CD4-positive, alpha-beta T cell treated with Interleukin-4 for 1 hour (primary cell): Measurements from ENCODE around the gene MEP1A.
"Not testable (repeated sequence)": the region's sequence is repeated elsewhere in the genome, so short reads cannot be mapped to it uniquely, and the experiment has no call there.

Experiments
- DNase-seq, 2 donors: peaks; one replicate each; pipeline ENCODE4 v3.0.0-alpha.2; 2020 to 2022

The MEP1A gene, protein sequence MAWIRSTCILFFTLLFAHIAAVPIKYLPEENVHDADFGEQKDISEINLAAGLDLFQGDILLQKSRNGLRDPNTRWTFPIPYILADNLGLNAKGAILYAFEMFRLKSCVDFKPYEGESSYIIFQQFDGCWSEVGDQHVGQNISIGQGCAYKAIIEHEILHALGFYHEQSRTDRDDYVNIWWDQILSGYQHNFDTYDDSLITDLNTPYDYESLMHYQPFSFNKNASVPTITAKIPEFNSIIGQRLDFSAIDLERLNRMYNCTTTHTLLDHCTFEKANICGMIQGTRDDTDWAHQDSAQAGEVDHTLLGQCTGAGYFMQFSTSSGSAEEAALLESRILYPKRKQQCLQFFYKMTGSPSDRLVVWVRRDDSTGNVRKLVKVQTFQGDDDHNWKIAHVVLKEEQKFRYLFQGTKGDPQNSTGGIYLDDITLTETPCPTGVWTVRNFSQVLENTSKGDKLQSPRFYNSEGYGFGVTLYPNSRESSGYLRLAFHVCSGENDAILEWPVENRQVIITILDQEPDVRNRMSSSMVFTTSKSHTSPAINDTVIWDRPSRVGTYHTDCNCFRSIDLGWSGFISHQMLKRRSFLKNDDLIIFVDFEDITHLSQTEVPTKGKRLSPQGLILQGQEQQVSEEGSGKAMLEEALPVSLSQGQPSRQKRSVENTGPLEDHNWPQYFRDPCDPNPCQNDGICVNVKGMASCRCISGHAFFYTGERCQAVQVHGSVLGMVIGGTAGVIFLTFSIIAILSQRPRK

DNA sequence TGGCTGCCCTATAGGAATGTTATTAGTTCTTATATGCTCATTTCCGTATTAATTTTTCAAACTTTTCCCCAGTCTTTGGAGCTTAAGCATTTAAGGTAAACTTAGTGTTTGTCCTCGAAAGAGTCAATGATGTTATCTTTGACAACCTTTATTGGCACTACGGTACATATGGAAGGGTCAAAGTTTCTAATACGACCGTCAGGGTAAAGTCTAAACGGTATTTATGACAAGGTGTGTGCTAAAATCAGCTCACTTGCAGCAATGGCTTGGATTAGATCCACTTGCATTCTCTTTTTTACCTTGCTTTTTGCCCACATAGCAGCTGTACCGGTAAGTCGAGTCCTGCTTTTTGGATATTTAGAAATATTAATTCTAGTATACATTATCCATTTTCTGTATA, at the start of gene MEP1A:
TSS of gene MEP1A (plus strand) at position 252 of the 400 bp plus-strand sequence. CDS start at position 262, 10 bp downstream.
- no peak for DNase-seq

DNA sequence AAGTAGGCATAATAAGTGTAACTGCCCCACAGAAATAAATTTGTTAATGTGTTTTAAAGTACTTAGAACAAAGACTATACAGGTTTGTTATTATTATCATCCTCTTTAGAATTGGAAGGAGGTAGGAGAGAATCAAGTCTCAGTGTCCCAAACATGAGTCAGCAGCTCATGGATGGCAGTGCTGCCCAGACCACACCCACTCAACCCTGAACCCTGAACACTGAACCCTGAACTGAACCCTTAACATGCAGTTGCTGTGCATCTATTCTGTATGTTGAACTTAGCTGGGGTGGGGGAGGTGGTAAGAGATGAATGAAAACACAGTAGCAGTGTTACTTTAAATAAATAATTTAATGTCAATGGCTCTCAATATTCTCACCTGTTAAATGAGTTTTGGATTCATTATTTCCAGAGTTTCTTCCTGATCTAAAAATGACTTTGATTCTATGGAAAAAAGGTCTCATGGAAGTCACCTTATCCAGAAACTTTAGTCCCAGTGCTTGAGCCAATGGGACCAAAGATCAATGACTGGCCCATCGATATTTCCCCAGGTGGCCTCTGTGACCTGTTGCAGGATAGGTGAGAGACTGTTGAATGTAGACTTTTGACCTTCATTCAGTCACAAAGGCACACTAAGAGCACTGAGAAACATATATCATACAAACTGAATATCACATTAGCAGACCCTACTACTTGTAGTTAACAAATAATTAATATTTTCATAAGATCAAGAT, 49.6 kb upstream of the MEP1A start:
- DNase-seq = no peak

DNA sequence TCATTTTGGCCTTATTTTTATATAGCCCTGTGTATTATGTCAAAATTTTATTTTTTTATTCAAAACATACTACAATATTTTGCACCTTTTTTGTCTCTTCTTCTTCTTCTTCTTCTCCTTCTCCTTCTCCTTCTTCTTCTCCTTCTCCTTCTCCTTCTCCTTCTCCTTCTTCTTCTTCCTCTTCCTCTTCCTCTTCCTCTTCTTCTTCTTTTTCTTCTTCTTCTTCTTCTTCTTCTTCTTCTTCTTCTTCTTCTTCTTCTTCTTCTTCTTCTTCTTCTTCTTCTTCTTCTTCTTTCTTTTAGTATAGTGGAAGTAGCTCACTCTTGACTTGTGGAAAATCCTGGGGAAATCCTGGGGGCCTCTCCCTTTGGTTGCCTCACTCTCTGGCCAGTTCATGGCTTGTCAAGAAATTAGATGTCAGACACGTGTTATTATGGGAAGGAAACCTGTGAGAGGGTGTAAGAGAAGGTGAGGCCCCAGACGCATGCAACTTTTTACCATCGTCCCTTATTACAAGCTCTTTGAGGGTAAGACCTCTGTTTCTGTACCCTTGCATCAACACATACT, 48.9 kb upstream of the MEP1A start:
- not testable (repeated sequence) for DNase-seq

GRCh38 chr6:46745973-46746372, 47.2 kb upstream of the MEP1A start:
- DNase-seq = no peak

GRCh38 chr6:46746696-46747095, 46.5 kb upstream of the MEP1A start, which contains the start of gene ANKRD66:
Gene ANKRD66, plus strand, starts transcription at chr6:46746933. Its CDS starts 5,016 bp downstream, at chr6:46751949.
- DNase-seq = no peak

GRCh38 chr6:46748940-46749503, 44.2 kb upstream of the MEP1A start:
- no peak for DNase-seq

GRCh38 chr6:46749731-46750130, 43.5 kb upstream of the MEP1A start:
- no peak for DNase-seq

GRCh38 chr6:46751658-46752057, 41.5 kb upstream of the MEP1A start:
- DNase-seq = no peak

GRCh38 chr6:46755865-46756264, 37.3 kb upstream of the MEP1A start:
- no peak for DNase-seq

DNA sequence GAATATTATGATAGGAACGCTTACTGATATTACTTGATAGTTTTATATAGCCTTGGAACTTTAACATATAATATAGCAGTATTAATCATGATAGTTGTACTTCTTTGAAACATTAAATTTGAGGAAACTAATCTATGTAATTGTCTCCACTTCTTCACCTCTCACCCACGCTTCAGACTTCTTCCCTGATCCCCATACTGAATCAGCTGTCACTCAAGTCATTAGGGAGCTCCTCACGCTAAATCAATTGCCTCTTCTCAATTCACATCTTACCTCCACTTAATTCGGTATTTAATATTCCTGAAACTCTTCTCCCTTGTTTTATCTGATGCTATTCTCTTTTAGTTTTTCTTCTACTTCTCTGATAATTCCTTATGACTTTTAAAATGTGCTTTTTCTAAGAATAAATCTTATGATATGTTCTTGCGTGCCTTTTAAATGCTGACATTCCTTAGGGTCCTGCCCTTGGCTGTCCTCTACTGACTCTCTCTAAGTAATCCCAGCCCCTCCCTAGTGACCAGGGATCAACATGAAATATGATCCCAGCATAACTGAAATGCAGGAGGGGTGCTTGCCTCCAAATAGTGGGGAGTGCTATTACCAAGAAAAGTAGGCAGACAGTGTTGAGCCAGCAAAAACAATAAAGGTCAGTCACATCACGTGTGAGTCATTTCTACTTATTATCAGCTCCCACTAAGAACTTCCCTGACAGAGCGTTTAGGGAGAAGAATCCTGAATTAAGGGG, 36.5 kb upstream of the MEP1A start:
- DNase-seq = no peak

DNA sequence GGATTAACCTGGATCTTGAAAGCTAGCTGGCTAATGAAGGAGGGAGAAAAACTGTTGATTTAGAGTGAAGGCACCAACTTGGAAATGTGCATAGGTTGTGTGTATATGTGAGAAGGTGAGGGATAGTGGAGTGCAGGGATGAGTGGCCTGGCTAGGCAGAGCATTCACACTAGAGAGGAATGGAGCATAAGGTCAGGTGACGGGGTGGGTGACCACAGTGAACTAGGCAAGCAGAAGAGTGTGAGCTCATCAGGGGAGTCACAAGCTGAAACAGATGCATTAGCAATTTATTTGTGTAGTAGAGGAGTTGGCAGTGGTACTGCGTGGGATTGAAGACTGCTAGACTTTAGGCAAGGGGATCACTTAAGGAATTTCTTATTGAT, 36.0 kb upstream of the MEP1A start:
- DNase-seq = no peak

DNA sequence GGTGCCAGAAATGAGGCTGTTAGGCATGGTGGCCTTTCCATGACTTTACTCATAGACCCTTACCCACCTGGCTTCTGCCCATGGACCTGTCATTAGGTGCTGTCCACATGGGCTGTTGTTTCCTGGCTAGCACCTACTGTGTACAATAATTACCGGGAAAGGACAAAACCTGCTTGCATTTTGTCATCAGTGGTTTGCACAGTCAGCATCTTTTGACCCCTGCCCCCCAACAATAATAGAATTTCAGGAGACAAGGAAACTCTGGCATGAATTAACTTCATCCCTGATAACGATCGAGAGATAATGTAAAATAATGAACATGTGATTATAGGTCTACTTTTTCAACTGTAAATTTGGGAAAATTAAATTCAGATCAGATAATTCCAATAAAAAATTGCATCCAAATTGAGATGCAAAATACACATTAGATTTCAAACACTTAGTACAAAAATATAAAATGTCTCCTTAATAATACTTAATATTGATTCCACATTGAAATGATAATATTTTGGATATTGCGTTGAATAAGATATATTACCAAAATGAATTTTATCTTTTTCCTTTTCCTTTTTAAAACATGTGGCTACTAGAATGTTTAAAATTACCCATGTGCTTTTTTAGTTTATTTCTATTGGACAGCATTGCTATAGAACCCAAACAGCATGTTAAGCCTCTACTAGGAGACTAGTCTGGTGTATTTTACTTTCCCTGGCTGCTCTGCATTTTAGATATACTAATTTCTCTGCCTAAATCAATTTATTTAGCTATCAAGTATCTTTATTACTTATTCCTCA, 34.0 kb upstream of the MEP1A start:
- no peak for DNase-seq

GRCh38 chr6:46760925-46761324, 32.3 kb upstream of the MEP1A start:
- no peak for DNase-seq

DNA sequence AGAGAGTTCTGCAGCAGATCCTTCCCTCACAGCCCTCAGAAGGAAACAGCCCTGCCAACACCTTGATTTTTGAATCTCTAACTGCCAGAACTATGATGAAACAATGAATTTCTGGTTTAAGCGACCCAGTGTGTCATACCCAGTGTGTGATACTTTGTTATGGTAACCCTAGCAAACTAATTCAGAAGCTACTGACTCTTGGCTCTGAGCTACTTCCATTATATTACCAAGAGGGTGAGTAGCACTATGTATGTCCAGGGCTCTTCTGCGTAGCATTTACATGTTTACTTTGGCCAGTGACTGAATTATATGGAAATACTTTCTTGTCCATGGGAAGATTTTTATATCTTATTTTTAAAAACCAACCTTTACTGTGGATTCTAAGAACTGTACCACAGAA, 29.7 kb upstream of the MEP1A start:
- no peak for DNase-seq

DNA sequence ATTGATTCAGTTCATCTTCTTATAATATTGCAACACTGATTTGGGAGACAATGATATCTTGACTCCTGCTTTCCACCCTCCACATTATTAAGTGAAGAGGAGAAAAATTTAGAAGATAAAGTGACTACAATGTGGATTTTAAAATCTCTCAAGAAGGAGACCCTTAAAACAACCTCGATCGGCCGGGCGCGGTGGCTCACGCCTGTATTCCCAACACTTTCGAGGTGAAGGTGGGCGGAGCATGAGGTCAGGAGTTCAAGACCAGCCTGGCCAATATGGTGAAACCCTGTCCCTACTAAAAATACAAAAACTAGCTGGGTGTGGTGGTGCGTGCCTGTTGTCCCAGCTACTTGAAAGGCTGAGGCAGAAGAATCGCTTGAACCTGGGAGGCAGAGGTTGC, 28.9 kb upstream of the MEP1A start:
- not testable (repeated sequence) for DNase-seq

GRCh38 chr6:46764961-46765360, 28.2 kb upstream of the MEP1A start:
- no peak for DNase-seq

- DNase-seq = no peak
Measured at GRCh38 chr6:46772016-46772415, 21.2 kb upstream of the MEP1A start.

- DNase-seq = peak; percentile 29 to 68
Measured at GRCh38 chr6:46772762-46773161, 20.4 kb upstream of the MEP1A start.

- DNase-seq = no peak
Measured at GRCh38 chr6:46773201-46773855, 19.9 kb upstream of the MEP1A start.

GRCh38 chr6:46774736-46775135, 18.5 kb upstream of the MEP1A start:
- not testable (repeated sequence) for DNase-seq
